Neural progenitor cell (in vitro differentiated cells): ENCODE data around the gene PLS3.

Experiments used
- CTCF ChIP-seq: fragments of 200-600 bp; sonication (generic); IDR thresholded peaks from 2 replicates; pipeline ENCODE4 v1.5.1; 2017; ENCODE audit warnings: antibody characterized with exemption, mild to moderate bottlenecking
- EZH2 ChIP-seq: fragments of 200-600 bp; sonication (generic); IDR thresholded peaks from 2 replicates; pipeline ENCODE4 v1.6.1; 2017; ENCODE audit warnings: antibody characterized with exemption, mild to moderate bottlenecking, moderate library complexity

- TF ChIP-seq CTCF (no peak), EZH2 (no peak)
Observed at GRCh38 chrX:115573185-115573584, 12.2 kb downstream of the PLS3 start.
